Ascending aorta (tissue), 2 donors: Measurements from ENCODE around the gene PPP1R3C. TPM values are rescaled to one million over a fixed set of nuclear protein-coding genes. Genes with fewer than 3 reads are reported as not detected.

ENCODE experiments used
- DNase-seq, 2 donors: peaks; one replicate each; pipeline ENCODE4 v3.0.0-alpha.2; 2019; ENCODE audit warnings: low spot score in 2 of 2
- H3K27ac ChIP-seq, 2 donors: fragments of 200-600 bp; sonication (generic); one replicate each; pipeline ENCODE4 v1.5.1; 2016 to 2017; ENCODE audit warnings: mild to moderate bottlenecking in 1 of 2
- H3K27me3 ChIP-seq: fragments of 200-600 bp; sonication (generic); one replicate; pipeline ENCODE4 v1.5.1; 2017
- H3K36me3 ChIP-seq, 2 donors: fragments of 200-600 bp; sonication (generic); one replicate each; pipeline ENCODE4 v1.5.1; 2016
- H3K4me1 ChIP-seq, 2 donors: fragments of 200-600 bp; sonication (generic); one replicate each; pipeline ENCODE4 v1.5.1; 2016 to 2017; ENCODE audit warnings: mild to moderate bottlenecking in 1 of 2
- H3K4me3 ChIP-seq, 2 donors: fragments of 200-600 bp; sonication (generic); one replicate each; pipeline ENCODE4 v1.5.1; 2016 to 2017; ENCODE audit warnings: mild to moderate bottlenecking in 1 of 2
- H3K9me3 ChIP-seq, 2 donors: fragments of 200-600 bp; sonication (generic); one replicate each; pipeline ENCODE4 v1.5.1; 2016
- intact Hi-C: fragments of 100-400 bp; cut with DNase I; formaldehyde crosslinking; loops from one replicate; pipeline ENCODE4 v1.15.1; 2023
- total RNA-seq: library from RNA; depleted of rRNA; stranded (reverse); fragments of >200 nt; gene quantifications from one replicate; pipeline ENCODE4 v1.1.0, GENCODE V29; 2016
- TF ChIP-seq, protein P1 (sequence below), 3 experiments: fragments of 200-600 bp in 2 of 3; fragments of 450-650 bp in 1 of 3; sonication (generic) in 2 of 3; IDR thresholded peaks; one replicate each; pipeline ENCODE4 v1.5.1; 2016 to 2019; ENCODE audit warnings: antibody characterized with exemption in 3 of 3, mild to moderate bottlenecking in 1 of 3, moderate library complexity in 1 of 3

PPP1R3C gene
- total RNA-seq, 1 donor from 2014 or later, result 2.0 TPM

- Histone ChIP-seq H3K9me3 (peaks cover 0 to 8% of the 10 kb centered on the region in 2 donors), H3K27me3 (no peaks in the 10 kb centered on the region), H3K27ac (peak overlapping the region; percentile 79 to 80), H3K4me3 (no peak overlapping the region), H3K4me1 (peaks cover 4 to 19% of the 10 kb centered on the region in 2 donors), H3K36me3 (peaks cover 0 to under 1% of the 10 kb centered on the region in 2 donors)
- DNase-seq, result no peak
- intact Hi-C loops, result no loop called here
- TF ChIP-seq, protein P1, sequence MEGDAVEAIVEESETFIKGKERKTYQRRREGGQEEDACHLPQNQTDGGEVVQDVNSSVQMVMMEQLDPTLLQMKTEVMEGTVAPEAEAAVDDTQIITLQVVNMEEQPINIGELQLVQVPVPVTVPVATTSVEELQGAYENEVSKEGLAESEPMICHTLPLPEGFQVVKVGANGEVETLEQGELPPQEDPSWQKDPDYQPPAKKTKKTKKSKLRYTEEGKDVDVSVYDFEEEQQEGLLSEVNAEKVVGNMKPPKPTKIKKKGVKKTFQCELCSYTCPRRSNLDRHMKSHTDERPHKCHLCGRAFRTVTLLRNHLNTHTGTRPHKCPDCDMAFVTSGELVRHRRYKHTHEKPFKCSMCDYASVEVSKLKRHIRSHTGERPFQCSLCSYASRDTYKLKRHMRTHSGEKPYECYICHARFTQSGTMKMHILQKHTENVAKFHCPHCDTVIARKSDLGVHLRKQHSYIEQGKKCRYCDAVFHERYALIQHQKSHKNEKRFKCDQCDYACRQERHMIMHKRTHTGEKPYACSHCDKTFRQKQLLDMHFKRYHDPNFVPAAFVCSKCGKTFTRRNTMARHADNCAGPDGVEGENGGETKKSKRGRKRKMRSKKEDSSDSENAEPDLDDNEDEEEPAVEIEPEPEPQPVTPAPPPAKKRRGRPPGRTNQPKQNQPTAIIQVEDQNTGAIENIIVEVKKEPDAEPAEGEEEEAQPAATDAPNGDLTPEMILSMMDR (IDR thresholded peaks at IDR 0.05), result no peak
Measured at GRCh38 chr10:91614225-91614624, 18.6 kb downstream of the PPP1R3C start.

- H3K4me3 ChIP-seq, result no peak overlapping the region
- H3K36me3 ChIP-seq, result no peaks in the 10 kb centered on the region
- intact Hi-C loops, result loop anchor here (2.0 kb wide), 1 partner anchor 19 kb away; the partner anchor contains the start of gene PPP1R3C
- DNase-seq, result peak in 1 of 2 donors; percentile 82
- TF ChIP-seq, protein P1 (IDR thresholded peaks at IDR 0.05), result no peak
- peaks cover 4 to 24% of the 10 kb centered on the region in 2 donors for H3K4me1 ChIP-seq
- H3K27ac ChIP-seq, result peak overlapping the region; percentile 79 to 80
- H3K9me3 ChIP-seq, result peaks cover 0 to 2% of the 10 kb centered on the region in 2 donors
- no peaks in the 10 kb centered on the region for H3K27me3 ChIP-seq
Measured at GRCh38 chr10:91613411-91614187, 19.3 kb downstream of the PPP1R3C start.

GRCh38 chr10:91610919-91611318, 22.0 kb downstream of the PPP1R3C start:
- TF ChIP-seq, protein P1 (IDR thresholded peaks at IDR 0.05), result no peak

DNA sequence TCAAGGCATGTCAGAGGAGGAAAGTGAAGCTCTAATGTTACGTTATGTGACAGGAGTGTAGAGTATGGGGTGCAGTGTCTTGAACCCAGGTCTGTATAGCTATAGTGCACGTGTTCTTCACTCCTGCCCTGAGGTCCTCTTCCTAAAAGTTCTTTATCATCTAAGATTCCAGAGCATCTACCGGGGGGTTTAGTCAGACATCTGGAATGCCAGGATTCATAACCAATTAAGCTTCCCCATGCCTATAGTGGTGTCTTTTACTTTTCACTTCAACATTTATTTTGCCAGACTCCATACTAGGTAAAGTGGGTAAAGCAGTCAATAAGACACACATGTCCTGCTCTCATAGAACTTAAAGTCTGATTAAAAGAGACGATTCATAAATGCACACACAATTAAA, 22.4 kb downstream of the PPP1R3C start:
- Histone ChIP-seq H3K9me3 (peaks cover 0 to 9% of the 10 kb centered on the region in 2 donors), H3K36me3 (no peaks in the 10 kb centered on the region), H3K4me3 (no peak overlapping the region), H3K4me1 (peaks cover 8 to 42% of the 10 kb centered on the region in 2 donors), H3K27me3 (no peaks in the 10 kb centered on the region), H3K27ac (peak overlapping the region; percentile 69 to 78)
- intact Hi-C loops, result no loop called here
- DNase-seq, result no peak
- TF ChIP-seq, protein P1 (IDR thresholded peaks at IDR 0.05), result no peak

More at GRCh38 chr10:91610919-91611318, 22.0 kb downstream of the PPP1R3C start:
- H3K27me3 ChIP-seq, result no peaks in the 10 kb centered on the region
- intact Hi-C loops, result no loop called here
- peak overlapping the region; percentile 69 to 78 for H3K27ac ChIP-seq
- DNase-seq, result no peak
- H3K4me1 ChIP-seq, result peaks cover 6 to 40% of the 10 kb centered on the region in 2 donors
- H3K36me3 ChIP-seq, result no peaks in the 10 kb centered on the region
- H3K4me3 ChIP-seq, result no peak overlapping the region
- peaks cover 0 to 5% of the 10 kb centered on the region in 2 donors for H3K9me3 ChIP-seq

DNA sequence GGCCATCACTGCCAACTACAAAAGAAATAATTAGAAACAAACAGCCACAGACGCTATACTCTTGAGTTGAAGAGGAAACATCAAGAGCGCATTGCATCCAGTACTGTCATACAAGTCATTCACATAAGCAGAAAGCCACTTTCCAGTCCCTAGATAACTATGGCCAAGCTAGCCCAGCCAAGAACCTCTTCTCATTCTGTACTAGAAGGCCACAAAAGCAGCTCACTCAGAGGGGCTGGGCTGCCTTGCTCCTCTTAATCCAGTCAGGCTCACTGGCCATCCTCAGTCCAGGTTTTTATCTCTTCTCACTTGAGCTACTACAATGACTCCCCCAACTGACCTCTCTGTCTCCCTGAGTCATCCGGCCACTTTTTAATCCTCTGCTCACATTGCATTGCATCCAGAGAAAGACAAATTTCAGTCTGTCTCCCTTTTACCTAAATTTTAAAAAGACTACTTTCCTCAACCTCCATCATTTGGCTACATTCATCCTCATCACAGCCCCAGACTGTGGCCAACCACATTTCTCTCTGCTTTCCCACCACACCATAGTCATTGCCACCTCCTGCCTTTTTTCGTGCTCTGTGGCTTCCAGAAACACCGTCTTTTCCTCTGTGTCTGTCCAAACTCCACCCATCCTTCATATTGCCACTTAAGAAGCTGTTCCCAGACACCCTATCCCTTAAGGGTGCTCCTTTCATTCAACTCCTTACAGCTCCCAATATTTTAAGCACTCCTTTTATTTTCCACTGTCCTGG, 25.0 kb downstream of the PPP1R3C start:
- peaks cover 0 to 10% of the 10 kb centered on the region in 2 donors for H3K9me3 ChIP-seq
- intact Hi-C loops, result loop anchor here (2.0 kb wide), 1 partner anchor 17 kb away; no protein-coding TSS in a partner anchor
- H3K36me3 ChIP-seq, result no peaks in the 10 kb centered on the region
- peak overlapping the region; percentile 84 to 88 for H3K27ac ChIP-seq
- no peak overlapping the region for H3K4me3 ChIP-seq
- peaks cover 12 to 50% of the 10 kb centered on the region in 2 donors for H3K4me1 ChIP-seq
- TF ChIP-seq, protein P1 (IDR thresholded peaks at IDR 0.05), result no peak
- DNase-seq, result no peak
- H3K27me3 ChIP-seq, result no peaks in the 10 kb centered on the region
